Esophagus squamous epithelium (tissue), 4 donors: Measurements from ENCODE around the gene KCND2.

Experiments used
- CTCF ChIP-seq, 6 experiments: fragments of 450-650 bp in 4 of 6; fragments of 200-600 bp in 2 of 6; sonication (generic) in 2 of 6; IDR thresholded peaks; one replicate each; pipeline ENCODE4 v1.5.1; 2016 to 2019; ENCODE audit warnings: antibody characterized with exemption in 6 of 6, mild to moderate bottlenecking in 4 of 6, moderate library complexity in 4 of 6
- POLR2A ChIP-seq, 4 donors: fragments of 450-650 bp; IDR thresholded peaks; one replicate each; pipeline ENCODE4 v1.6.1; 2017; ENCODE audit warnings: antibody characterized with exemption in 4 of 4, mild to moderate bottlenecking in 4 of 4, moderate library complexity in 3 of 4

- TF ChIP-seq CTCF (IDR thresholded peaks at IDR 0.05): no peak
- TF ChIP-seq POLR2A (IDR thresholded peaks at IDR 0.05): no peak
These were observed 450.8 kb downstream of the KCND2 start for GRCh38 chr7:120723465-120724385.
